GM12892 (cell line): ENCODE results near the gene KLK14.

Source experiments
- POLR2A ChIP-seq: IDR thresholded peaks from 2 replicates; pipeline ENCODE4 v1.6.1; 2011; ENCODE audit warnings: low read depth, low read length, control low read depth
- POLR2AphosphoS5 ChIP-seq: IDR thresholded peaks from 2 replicates; pipeline ENCODE4 v1.6.1; 2011; ENCODE audit warnings: low read depth, low read length, control low read depth

DNA sequence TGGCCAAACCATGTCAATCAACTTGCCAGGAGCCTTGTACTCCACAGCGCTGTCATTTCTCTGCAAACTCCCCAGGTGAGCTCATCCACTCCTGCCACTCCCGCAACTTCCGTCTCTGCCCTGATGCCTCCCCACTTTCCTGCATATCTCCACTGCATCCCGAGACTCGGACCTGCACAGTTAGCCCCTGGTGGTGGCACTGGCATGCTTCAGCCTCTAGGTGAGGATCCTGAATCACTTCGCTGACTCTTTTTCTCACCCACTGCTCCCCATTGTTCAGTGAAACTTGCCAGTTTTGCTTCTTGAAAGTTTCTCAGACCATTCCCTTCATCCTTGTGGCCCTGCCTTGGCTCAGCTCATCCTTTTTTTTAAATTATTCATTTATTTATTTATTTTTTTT, 28.9 kb upstream of the KLK14 start:
- TF ChIP-seq POLR2AphosphoS5, result no peak
- TF ChIP-seq POLR2A, result no peak
